G401 (cell line): Measurements from ENCODE around the gene OSBP2. TPM values are rescaled to one million over a fixed set of nuclear protein-coding genes. Genes with fewer than 3 reads are reported as not detected.

Experiments used
- DNase-seq: peaks from one replicate; pipeline ENCODE4 v3.0.0-alpha.2; 2015; ENCODE audit warnings: low spot score
- in situ Hi-C: cut with HindIII; loops from 2 replicates; pipeline ENCODE4 v1.10.0; 2016; ENCODE audit warnings: low sequenced_read_pairs, mixed read lengths
- total RNA-seq: library from RNA; depleted of rRNA; stranded (reverse); fragments of >200 nt; shearing (Covaris generic); gene quantifications from 2 replicates; pipeline ENCODE4 v1.2.3, GENCODE V29; 2014

Gene OSBP2
- total RNA-seq, 1 experiment from 2014 or later = 4.4 TPM

DNA sequence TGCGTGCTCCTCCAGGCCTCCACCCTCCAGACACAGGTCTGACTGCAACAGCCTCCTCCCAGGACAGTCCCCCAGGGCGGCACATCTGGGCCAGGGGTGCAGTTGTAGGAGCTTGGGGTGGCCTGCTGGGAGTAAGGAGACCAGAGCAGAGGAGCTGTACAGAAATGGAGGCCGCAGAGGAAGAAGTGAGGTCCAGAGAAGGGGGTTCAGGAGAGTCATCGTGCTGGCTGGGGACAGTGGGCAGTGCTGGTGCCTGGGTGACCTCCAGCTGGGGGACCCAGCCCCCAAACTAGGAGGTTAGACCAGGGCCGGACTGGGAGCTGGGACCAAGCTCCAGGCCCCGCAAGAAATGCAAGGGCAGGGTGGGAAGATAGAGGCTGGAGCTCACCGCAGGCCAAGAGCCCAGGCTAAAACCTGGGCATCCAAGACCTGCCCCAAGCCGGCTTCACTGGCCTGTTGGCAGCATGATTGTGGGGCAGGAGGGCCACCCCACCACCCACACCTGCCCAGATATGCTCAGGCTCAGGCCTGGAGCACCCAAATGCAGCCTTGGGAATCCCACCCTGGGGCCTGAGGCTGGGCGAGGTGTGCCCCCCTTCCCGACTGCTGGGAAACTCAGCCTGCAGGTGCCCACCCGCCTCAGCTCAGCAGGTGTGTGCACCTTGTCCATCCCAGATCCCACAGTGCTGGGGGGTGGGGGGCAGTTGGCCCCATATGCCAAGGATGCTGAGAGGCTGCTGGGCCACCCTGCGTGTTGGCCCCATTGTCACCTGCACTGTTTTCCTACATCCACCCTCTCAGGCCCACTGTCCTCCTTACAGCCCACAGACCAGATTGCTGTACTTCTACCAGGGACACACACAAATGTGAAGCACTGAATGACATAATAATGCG lies 177.0 kb downstream of the OSBP2 start:
- no peak for DNase-seq
- in situ Hi-C loops = no loop called here

DNA sequence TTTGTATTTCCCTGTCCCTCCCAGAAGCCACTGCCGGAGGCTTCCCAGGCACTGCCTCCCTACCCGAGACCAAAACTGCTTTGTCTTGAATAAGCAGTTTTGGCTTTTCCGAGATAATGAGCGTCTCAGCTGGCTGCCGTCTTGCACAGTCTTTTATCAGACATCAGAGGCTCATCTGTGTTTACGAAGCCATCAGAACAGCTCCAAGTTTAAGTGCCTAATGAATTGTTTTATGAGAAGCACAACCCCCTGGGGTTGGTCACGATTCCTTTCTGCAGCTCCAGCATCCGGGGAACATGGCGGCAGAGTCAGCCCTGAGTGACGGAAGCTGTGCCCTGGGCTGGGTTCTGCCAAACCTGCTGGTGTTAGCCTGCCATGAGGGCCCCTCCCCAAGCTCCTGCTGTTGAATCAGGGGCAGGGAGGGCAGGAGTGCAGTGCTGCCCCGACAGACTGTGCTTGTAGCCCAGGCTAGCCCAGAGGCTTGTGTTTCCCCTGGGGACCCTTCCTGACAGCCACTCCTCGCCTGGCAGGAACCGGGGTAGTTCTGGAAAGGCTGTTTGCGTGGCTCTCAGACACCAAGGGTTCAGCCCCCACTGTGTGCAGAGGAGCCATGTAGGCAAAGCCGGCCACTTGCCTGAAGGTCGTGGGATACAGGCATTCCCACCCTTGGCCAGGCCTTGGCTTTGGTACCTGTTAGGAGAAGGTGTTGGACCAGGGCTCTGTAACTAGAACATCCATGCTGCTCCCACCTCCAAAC lies 177.8 kb downstream of the OSBP2 start:
- in situ Hi-C loops = no loop called here
- DNase-seq = no peak

DNA sequence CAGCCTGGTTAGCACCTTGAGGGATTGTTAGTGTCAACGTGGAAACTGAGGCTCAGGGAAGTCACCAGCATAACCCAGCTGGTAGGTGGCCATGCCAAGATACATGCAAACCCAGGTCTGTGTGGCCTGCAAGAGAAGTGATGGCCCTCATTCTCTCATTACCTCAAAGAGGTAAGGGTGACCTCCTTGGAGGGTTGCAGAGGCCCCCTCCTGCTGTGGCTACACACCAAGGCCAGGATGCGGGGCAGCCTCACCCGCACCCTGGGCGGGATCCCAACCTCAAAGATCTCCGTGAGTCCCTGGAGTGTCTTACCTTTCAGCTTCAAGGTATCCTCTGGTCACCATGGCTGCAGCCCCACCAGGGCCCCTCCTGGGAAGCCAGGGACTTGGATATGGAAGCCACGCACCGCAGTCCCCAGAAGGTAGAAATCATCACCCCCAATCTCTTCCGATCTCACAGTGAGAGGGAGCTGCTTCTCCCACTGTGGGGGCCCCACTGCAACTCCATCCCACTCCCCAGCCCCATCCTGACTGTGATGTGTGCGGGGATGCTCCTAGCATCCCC lies 178.5 kb downstream of the OSBP2 start:
- DNase-seq = no peak

DNA sequence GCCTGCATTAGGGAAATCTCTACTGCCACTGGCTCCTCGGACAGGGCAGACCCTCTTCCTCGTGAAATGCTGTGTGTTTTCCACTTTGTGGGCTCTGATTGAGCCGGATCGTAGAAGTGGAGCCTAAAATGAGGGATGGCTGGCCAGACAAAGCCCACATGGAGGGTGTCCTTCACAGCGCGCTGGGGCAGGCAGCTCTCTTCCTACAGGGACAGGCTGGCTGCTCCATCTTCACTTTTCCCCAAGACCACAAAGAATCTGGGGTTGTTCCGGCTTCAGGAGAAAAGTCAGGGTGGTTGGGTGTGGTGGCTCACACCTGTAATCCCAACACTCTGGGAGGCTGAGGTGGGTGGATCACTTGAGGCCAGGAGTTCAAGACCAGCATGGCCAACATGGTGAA lies 179.0 kb downstream of the OSBP2 start:
- in situ Hi-C loops = no loop called here
- DNase-seq = no peak

More for the DNA sequence above, 178.5 kb downstream of the OSBP2 start:
- in situ Hi-C loops = no loop called here

DNA sequence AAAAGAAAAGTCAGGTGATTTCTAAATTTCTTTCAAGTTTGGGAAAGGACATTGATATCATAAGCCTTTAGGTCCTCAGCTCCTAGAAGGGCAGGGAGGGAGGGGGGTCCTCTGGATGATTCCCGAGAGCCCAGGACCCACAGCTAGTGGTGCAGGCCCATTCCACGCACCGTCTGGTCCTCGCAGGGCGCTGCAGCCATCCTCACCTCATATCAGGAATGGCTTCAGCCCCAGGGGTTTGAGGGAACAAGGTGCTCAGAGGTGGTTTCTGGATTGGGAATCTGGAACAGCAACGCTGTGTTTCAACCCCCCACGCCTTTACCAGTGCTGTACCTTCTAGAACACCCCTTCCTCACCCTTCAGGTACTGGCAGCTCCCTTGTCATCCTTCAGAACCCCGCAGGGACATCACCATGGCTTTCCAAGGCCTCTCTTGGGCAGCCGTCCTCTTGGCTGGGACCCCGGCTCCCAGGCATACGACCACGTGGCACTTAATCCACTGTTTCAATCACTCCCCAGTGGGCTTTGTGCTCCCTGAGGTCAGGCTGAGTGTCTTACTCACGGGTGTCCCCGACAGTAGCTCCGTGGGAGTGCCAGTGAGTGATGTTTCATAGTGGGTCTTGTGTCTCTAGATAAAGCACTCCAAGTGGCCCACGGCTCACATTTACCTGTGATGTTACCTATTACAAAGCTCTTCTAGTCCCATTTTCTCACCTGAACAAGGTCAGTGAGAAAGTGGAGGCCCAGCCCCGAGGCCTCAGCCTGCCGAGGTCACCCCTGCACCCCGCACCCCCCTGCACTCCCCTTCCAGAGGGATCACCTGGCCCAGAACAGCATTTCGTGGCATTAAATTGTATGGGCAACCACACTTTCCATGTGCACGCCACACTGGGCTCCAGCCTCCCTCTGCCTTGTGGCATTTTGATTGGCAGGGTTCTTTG lies 180.0 kb downstream of the OSBP2 start:
- in situ Hi-C loops = no loop called here
- DNase-seq = no peak

DNA sequence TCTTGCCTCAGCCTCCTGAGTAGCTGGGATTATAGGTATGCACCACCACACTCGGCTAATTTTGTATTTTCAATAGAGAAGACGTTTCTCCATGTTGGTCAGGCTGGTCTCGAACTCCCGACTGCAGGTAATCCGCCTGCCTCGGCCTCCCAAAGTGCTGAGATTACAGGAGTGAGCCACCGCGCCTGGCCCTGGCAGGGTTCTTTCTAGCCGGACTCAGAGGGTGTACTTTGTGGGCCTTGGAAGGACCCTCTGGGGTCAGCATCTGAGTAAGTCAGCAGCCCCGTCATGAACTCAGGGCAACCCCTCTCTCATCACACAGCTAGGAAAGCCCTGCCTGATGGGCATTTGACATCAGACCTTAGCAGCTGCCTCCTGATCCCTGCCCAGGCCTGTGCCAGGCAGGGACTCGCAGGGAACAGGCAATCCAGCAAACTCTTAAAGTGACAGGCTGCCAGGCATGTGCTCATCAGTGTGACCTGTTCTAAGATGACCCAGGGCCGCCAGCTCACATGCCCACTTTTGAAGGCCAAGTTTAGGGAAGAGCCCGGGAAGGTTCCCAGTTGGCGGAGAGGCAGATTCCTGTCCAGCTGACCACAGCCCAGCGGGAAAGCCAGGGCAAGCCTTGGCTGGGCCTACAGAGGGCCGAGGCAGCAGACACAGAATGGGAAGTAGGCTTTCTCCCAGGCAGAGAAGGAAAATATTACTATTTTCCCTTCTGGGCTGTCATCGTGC lies 181.0 kb downstream of the OSBP2 start:
- in situ Hi-C loops = no loop called here
- peak; percentile 88 for DNase-seq

DNA sequence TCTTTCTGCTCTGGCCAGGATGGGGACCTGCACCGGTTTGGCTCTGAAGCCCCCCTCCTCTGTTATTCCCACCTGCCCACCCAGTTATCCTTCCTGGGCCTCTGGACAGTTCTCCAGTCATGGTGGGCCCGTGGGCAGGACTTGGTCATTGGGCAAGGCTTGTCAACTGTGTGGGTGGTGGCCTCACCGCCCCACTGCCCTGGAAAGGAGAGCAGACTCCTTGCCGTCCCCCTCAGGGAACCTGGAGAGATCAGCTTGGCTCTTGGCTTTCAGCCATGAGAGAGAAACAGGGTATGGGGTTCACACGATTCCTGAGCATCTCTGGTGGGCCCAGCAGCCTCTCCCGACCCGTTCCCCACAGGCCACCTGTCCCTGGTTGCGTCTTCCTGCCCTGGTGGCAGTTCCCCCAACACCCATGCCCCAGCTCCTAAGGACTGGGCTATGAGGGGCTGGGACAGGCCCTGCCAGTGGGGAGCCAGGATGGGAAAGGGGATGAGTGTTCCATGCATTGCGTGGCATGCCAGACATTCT lies 181.6 kb downstream of the OSBP2 start:
- in situ Hi-C loops = no loop called here
- DNase-seq = no peak

DNA sequence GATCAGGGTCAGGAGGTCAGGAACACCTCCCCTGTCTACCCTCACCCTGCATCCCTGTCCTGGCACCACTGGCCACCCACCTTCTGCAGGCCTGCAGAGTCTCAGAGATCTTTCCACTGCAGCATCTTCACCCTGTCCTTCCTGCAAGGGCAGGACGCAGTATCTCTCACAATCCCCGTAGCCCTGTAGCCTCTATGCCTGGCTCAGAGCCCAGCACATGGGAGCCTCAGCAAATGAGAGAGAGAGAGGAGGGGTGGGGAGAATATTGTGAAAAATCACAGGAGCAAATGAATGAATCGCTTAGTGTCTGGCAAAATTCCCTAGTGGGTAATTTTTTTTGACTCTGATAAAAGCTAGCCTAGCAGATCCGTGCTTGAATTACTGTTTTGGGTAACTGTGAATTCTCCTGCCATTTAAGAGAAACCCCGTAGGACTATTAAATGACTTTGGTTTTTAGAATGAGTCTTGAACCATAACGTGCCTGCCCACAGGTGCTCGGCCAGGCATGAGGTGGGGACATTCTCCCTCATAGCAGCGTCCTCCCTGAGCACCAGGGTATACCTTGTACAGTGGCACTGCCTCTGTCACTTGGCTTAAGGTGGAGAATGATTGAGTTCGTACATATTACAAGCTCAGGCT lies 182.4 kb downstream of the OSBP2 start:
- DNase-seq = peak; percentile 94
- in situ Hi-C loops = no loop called here

DNA sequence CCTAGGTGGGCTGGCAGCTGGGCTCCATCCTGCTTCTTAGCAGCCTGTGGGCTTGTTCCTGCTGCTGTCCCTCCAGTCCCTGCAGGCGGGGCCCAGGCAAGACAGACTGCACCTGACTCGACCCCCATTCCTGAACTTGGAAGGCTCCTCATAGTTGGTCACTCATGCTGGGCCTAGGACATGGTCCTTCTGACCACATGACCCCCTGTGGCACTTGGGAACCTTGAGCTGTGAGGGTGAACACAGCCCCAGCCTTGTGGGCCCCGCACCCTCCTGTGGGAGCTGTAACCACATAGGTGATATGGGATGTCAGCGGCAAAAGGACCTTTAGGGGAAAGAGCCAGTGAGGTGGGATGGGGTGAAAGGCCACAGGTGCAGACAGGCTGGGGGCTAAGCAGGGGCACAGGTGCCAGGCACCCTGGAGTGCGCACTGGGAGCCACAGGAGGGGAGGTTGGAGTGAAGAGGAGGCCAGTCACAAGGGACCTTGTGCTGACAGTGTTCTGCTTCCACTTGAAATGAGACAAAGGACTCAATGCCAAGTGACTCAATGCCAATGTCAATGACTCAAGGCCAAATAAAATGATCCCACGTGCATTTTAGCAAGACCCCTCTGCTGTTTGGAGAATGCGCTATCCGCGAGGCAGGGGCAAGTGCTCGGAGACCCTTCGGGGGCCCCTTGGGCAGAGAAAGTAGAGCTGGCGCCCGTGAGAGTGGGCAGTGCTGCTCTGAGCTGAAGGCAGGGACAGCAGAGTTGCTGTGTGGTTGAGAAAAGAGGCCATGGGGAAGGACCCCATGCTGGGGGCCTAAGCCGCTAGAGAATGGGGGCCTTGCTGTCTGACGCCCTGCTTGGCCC lies 183.2 kb downstream of the OSBP2 start:
- DNase-seq = peak; percentile 47
- in situ Hi-C loops = no loop called here

DNA sequence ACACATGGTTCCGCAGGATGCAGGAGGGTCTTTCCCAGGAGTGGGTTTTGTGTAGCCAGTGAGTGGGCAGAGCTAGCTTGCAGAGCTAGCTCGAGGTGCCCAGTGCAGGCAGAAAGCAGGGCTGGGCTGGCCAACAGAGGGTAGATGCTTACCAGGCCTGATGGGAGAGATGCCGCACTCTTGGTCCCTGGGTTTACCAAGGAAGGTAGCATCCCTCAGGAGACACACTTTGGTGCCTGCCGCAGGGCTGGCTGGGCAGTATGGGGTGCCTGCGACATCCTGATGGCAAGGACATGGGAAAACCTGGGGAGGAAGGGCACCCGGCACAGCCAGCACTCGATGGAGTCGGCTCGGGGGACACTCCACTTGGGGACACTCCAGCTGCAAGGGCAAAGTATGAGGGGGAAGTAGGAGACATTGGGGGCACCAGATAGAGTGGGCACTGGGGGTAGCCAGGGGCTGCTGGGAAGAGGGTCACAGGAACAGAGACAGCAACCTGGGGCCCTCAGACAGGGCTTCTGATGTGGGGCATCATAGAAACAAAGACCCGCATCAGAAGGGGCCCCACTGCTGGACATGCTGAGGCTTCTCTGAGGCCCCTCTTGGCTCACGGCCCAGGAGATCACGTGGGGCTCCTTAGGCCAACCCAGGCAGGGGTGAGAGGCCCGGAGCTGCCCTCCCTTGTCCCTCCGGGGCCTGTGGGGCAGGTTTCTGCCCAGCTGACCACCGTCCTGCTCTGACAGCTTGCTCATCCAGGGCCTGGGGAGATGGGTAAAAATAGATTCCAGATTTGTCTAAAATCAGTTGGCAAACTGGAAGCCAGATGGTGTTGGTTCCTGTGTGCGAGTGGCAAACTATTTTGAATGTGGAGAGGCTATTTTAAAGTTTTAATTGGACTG lies 184.1 kb downstream of the OSBP2 start:
- peak; percentile 86 for DNase-seq
- in situ Hi-C loops = no loop called here

DNA sequence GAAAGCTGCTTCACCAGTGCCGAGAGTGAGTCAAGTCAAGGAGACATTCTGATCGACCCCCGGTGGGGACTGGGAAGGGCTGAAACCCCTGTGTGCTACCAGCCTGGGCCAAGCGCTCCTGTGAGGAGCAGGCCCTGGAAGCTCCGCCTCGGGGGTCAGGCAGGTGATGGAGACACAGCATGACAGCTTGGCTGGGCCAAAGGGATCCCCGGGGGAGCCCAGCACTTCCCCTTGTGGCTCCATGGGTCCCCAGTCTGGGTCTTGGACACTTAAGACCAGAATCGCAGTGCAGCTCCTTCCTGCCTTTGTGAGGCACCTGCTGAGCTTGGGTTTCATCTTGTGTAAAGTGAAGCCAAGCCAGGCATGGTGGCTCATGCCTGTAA lies 184.7 kb downstream of the OSBP2 start:
- DNase-seq = peak; percentile 47
- in situ Hi-C loops = no loop called here

DNA sequence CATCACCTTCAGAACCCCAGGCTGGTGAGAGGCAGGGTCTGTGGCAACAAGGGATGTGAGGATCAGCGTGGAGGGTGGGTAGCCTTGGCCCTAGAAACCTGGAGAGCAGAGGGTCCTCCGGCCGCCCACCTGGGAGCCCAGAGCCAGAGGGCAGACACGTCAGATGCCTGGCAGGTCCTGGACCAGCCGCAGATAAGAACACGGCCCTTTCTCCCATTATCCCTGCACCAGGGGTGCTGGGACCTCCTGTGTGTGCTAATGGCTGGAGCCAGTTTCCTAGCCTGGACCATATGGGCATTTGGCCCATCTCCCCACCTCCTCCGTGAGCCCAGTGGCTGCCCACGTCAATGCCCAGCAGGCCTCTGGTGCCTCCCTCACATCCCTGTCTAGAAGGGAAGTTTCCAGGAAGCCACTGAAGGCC lies 185.5 kb downstream of the OSBP2 start:
- DNase-seq = peak; percentile 50

DNA sequence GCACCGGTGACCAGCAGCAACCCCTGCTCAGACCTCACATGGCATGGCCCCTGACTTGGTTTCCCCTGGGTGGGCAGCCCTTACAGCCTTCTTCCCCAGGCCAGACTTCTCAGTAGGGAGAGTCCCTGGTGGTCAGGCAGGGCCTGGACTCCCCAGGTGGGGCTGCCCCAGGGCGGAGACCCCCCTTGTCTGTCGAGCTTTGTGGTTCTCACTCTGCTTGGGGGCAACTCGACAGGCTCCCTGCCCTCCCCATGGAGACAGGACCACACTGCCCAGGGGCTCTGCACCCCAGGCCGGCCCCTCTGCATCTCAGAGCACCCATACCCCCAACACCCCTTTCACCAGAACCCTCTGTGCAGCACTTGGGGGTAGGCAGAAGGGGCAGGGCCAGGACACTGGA lies 186.2 kb downstream of the OSBP2 start:
- in situ Hi-C loops = no loop called here
- DNase-seq = no peak

More for the DNA sequence above, 185.5 kb downstream of the OSBP2 start:
- in situ Hi-C loops = no loop called here

DNA sequence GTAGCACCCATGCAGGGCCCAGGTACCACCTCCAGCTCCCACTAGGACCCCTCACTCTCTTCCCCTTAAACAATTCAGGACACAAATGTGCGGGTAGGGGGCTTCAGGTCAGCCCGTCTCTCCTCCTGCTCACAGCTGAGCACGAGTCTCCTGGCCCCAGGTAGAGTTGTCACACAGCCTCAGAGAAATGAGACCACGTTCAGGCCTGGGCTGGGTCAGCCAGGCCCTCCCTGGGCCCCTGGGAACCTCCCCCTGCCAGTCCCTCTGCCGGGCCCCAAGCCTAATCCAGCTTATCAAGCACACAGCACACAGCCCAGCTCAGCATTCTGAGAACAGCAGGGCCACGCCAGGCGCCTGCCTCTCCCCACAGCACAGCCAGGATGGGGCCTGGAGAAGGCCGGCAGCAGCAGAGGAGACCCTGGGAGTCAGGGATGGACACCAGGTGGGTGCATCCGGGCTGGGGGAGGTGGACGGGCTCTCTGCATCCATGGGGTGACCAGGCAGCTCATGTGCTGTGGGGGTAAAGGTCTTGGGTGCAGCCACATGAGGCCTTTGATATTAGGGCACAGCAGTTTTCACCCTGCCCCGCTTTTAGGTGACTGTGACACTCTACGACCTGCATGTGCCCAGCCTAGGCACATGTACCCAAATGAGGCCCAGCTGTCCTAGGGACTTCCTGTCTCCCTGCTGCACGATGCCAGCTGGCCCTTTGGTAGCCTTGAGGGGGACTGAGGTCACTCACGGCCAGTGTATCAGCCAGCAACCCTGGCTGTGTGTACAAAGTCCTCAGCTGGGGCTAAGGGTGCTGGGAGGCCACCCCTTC lies 186.9 kb downstream of the OSBP2 start:
- DNase-seq = no peak
- in situ Hi-C loops = no loop called here

DNA sequence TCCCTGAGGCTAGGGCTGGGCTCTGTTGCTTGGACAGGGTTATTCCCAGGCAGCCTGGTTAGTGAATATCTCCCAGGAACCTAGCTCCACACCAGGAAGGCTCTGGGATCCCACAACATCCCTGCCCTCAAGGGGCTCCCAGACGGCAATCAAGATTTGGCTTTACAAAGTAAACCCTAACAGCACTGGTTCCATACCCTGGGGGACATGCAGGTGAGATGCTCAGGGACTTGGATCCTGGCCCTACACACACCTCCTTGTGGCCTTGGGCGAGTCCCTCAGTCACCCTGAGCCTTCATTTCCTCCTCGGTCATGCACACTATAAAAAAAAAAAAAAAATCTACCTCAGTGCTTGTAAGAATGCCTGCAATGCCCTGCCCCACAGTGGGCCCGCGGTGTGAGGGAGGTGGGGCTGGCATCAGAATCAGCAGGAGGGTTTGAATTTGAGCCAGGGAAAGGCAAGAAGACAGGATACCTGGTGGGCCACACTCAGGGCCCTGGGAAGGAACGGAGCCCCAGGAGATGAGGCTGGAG lies 187.6 kb downstream of the OSBP2 start:
- no peak for DNase-seq
- in situ Hi-C loops = no loop called here
